GM12865 (cell line): ENCODE data around the gene SNCAIP.

Experiments used
- DNase-seq: peaks from one replicate; pipeline ENCODE4 v3.0.0; 2010; ENCODE audit warnings: low read depth
- H3K4me3 ChIP-seq: 2 replicates; pipeline ENCODE4 v1.5.1; 2011; ENCODE audit warnings: mild to moderate bottlenecking, low read depth, low read length, control low read depth
- TF ChIP-seq, protein P1 (sequence below): IDR thresholded peaks from 2 replicates; pipeline ENCODE4 v1.5.1; 2011; ENCODE audit warnings: low read length, control low read depth, low read depth, inconsistent platforms; ENCODE audit not compliant: insufficient read depth; ENCODE audit errors: missing control alignments

SNCAIP gene

DNA sequence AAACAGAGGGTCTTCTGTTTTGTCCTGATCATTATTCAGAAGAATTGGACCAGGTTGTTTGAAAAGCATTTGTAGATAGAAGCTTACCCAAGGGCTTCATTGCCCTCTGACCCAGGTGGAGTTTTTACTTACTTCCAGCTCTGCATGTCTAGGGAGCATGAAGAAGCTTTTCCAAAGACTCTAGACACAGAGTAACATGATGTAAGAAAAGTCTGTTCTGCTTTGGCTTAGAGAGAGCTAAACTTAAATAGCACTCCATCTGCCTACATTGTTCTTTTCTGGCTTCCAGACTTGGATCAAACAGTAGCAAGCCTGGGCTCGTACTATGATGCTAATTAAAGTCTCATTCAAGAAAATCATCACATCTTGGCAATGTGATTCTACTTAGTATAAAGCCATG, 112.1 kb downstream of the SNCAIP start:
- H3K4me3 ChIP-seq: no peak overlapping the region
- DNase-seq: no peak
- TF ChIP-seq, protein P1, sequence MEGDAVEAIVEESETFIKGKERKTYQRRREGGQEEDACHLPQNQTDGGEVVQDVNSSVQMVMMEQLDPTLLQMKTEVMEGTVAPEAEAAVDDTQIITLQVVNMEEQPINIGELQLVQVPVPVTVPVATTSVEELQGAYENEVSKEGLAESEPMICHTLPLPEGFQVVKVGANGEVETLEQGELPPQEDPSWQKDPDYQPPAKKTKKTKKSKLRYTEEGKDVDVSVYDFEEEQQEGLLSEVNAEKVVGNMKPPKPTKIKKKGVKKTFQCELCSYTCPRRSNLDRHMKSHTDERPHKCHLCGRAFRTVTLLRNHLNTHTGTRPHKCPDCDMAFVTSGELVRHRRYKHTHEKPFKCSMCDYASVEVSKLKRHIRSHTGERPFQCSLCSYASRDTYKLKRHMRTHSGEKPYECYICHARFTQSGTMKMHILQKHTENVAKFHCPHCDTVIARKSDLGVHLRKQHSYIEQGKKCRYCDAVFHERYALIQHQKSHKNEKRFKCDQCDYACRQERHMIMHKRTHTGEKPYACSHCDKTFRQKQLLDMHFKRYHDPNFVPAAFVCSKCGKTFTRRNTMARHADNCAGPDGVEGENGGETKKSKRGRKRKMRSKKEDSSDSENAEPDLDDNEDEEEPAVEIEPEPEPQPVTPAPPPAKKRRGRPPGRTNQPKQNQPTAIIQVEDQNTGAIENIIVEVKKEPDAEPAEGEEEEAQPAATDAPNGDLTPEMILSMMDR: no peak

DNA sequence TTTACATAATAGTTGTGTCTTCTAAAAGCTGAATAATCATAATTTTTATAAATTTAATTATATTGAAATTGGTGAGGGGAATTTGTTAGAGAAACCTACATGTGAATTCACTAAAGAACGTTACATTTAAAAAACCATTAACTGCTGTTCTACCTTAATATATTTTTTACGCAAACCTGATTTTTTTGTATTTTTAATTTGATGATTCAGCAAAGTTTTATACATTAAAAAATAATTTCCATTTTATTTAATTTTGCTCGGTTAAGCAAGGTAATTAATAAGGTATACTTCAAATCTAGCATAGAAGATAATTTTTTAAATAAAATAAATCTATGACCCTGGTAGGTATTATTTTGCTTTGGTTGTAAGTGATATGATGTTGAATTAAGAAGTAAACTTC, 114.3 kb downstream of the SNCAIP start:
- H3K4me3 ChIP-seq: no peak overlapping the region
- TF ChIP-seq, protein P1: no peak
- no peak for DNase-seq

DNA sequence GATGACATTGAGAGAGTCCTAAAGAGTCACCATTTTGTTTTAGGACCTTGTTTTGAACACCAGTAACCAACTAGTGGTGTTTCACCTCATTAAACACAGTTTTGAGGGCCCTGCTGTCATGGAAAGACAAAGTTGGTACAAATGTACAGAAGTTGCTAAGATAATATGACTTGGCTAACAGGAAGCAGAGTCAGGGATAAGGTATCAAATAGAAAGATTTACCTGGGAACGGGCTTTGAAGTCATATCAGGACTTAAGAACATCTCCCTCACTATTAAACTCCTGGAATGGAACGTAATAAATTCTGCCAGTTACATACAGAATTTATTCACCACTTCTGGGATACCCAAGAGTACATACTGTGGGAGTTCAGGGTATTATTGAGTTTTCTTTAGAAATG, 115.6 kb downstream of the SNCAIP start:
- no peak for DNase-seq
- TF ChIP-seq, protein P1: no peak
- H3K4me3 ChIP-seq: no peak overlapping the region

DNA sequence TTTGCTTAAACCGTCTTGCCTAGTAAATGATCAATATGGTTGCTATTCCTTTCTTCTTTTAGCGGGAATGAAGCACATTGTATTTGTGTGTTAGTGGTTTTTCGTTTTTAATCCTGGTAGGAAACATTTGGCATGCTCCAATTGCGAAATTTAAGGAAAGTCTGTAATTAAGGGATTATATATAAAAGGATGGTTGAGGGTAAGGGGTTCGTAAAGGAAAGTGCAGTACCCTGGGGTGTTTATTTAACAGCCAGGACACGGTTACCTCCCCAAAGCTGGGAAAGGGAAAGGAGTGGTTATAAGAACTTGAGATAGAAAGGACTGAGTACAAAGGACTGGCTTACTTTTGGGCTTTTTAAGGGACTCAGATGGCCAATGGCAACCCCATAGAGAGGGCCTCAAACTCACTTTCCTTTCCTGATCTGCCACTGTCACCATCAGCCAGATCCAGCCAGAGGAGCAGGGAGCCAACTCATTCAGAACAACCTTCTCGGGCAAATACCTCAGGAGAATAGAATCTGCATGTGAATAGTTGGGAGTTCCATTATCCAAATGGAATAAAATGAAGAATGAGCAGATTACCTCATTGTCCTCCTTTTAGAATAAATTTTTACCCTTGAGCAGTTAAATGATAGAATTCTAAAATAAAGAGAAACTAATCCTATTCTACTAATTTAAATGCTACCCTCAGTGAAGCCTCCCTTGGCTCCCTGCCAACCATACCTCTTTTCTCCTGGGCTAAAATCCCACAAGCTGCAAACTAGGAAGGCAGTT, 117.7 kb downstream of the SNCAIP start:
- no peak overlapping the region for H3K4me3 ChIP-seq
- no peak for DNase-seq
- TF ChIP-seq, protein P1: no peak

DNA sequence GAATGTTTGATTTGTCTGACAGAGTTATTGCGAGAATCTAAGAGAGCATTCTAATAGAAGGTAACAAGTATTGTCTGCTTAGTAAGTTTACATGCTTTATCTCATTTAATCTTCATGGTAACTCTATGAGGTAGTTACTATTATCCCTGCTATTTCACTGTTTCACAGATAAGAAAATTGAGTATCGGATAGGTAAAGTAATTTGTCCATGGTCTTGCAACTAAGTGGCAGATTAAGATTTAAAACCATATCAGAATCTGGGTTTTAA, 118.2 kb downstream of the SNCAIP start:
- TF ChIP-seq, protein P1: no peak
- no peak overlapping the region for H3K4me3 ChIP-seq
- DNase-seq: no peak

DNA sequence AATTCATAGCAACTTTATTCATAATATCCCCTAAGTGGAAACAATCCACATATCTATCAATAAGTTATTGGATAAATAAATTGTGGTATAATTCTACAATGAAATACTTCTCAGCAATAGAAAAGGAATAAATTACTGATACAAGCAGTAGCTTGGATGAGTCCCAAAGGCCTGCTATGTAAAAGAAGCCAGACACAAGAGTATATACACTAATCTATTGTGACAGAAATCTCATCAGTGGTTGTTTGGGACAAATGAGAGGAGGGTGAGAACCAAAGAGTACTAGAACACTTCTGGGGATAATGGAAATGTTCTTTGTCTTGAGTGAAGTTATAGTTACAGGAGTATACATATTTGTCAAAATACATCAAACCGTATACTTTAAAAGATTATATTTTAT, 119.3 kb downstream of the SNCAIP start:
- TF ChIP-seq, protein P1: no peak
- H3K4me3 ChIP-seq: no peak overlapping the region
- no peak for DNase-seq

DNA sequence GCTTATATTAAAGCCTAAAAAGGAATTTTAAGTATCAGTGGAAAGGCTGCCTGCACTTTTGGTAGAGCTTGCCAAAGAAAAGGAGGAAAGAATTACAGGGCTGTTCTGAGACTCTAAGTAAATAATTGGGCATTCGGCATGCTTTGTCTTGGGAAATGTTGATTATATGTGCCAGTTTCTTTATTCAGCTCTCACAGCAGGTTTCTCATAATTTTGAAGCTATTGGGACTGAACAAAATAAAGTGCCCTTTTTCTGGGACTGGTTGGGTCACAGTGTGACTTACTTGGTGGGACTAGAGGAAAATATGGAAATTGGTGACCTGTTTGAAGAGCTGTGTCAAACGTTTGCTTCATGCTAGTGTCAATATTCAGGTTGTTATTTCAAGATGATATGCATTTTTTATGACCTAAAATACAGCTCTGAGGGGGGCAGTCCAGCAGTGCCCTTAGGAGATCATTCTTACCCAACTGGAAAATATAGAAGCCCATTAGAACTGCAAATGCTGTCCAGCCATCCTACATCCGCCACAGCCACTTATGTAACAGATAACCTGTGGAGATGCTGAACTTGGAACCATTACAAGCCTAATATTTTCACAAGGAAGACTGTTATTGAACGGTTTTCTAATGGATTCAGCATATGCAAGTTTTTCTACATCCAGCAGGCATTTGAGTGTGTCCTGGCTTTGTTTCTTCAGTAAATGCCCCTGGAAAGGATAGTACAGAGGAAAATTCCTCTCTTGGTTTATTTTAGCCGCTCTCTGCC, 122.4 kb downstream of the SNCAIP start:
- DNase-seq: no peak
- TF ChIP-seq, protein P1: no peak

More for the DNA sequence above, 122.4 kb downstream of the SNCAIP start:
- H3K4me3 ChIP-seq: no peak overlapping the region
